HEK293 (cell line): ENCODE results near the gene CDK12.

Experiments used
- CTCF ChIA-PET: fragments of 350-600 bp; formaldehyde crosslinking; extraction: SDS; loops from one replicate; lab custom pipeline; 2021; ENCODE audit warnings: antibody characterized with exemption; lab: Yijun Ruan, JAX
- POLR2A ChIA-PET: fragments of 300-600 bp; formaldehyde crosslinking; extraction: SDS; loops from one replicate; lab custom pipeline; 2020; ENCODE audit warnings: antibody characterized with exemption, inconsistent platforms; lab: Yijun Ruan, JAX
- H3K27ac ChIP-seq: fragments of 200-500 bp; sonication (Bioruptor generic); 2 replicates; pipeline ENCODE4 v1.5.1; 2014; ENCODE audit warnings: low read depth, low read length, control low read depth, inconsistent platforms; ENCODE audit errors: extremely low read depth
- H3K36me3 ChIP-seq, 2 experiments: fragments of 200-500 bp in 1 of 2; sonication (Bioruptor generic) in 1 of 2; 1 replicate in 1 of 2; 2 replicates in 1 of 2; pipeline ENCODE4 v1.5.1; 2014 to 2017; ENCODE audit warnings: inconsistent platforms in 2 of 2, low read length in 2 of 2; ENCODE audit not compliant: control insufficient read depth in 2 of 2, insufficient read depth in 1 of 2
- H3K4me1 ChIP-seq: fragments of 200-500 bp; sonication (Bioruptor generic); 2 replicates; pipeline ENCODE4 v1.5.1; 2014; ENCODE audit warnings: mild to moderate bottlenecking, low read length, inconsistent platforms; ENCODE audit not compliant: control insufficient read depth, insufficient read depth
- H3K4me3 ChIP-seq: 2 replicates; pipeline ENCODE4 v1.5.1; 2011; ENCODE audit warnings: low read depth, mild to moderate bottlenecking, control low read depth, low read length, moderate library complexity
- H3K9me3 ChIP-seq: fragments of 200-500 bp; sonication (Bioruptor generic); 2 replicates; pipeline ENCODE4 v1.5.1; 2014; ENCODE audit warnings: low read depth, low read length, inconsistent platforms; ENCODE audit not compliant: control insufficient read depth, insufficient read depth
- HOXD13 ChIP-seq: sonication (generic); formaldehyde crosslinking; IDR thresholded peaks from 2 replicates; pipeline ENCODE4 v1.8.0; 2022; ENCODE audit warnings: missing genetic modification reagents, borderline replicate concordance
- KLF10 ChIP-seq: fragments of 450-650 bp; IDR thresholded peaks from 2 replicates; pipeline ENCODE4 v1.5.1; 2018; ENCODE audit warnings: missing biosample characterization, mild to moderate bottlenecking, missing genetic modification characterization
- PRDM1 ChIP-seq: fragments of 450-650 bp; formaldehyde crosslinking; IDR thresholded peaks from 2 replicates; pipeline ENCODE4; 2016; ENCODE audit warnings: missing biosample characterization, missing genetic modification characterization
- PRDM6 ChIP-seq: fragments of 450-650 bp; formaldehyde crosslinking; IDR thresholded peaks from 2 replicates; pipeline ENCODE4 v1.5.1; 2017; ENCODE audit warnings: missing biosample characterization, missing genetic modification characterization
- SALL2 ChIP-seq: fragments of 450-650 bp; formaldehyde crosslinking; IDR thresholded peaks from 2 replicates; pipeline ENCODE4 v1.5.0; 2017; ENCODE audit warnings: missing biosample characterization, mild to moderate bottlenecking, missing genetic modification characterization, borderline replicate concordance
- SP7 ChIP-seq: fragments of 450-650 bp; formaldehyde crosslinking; IDR thresholded peaks from 2 replicates; pipeline ENCODE4 v1.5.1; 2016; ENCODE audit warnings: missing biosample characterization, missing genetic modification characterization
- TRIM28 ChIP-seq: IDR thresholded peaks from 2 replicates; pipeline ENCODE4 v1.6.1; 2011; ENCODE audit warnings: low read length, control low read depth, borderline replicate concordance
- YY2 ChIP-seq: fragments of 450-650 bp; formaldehyde crosslinking; IDR thresholded peaks from 2 replicates; pipeline ENCODE4 v1.5.1; 2016; ENCODE audit warnings: missing biosample characterization, missing genetic modification characterization
- ZBTB20 ChIP-seq: fragments of 450-650 bp; formaldehyde crosslinking; IDR thresholded peaks from 2 replicates; pipeline ENCODE4 v1.5.1; 2016; ENCODE audit warnings: missing biosample characterization, missing genetic modification characterization
- ZBTB21 ChIP-seq: fragments of 450-650 bp; formaldehyde crosslinking; IDR thresholded peaks from 2 replicates; pipeline ENCODE4 v1.5.1; 2017; ENCODE audit warnings: missing biosample characterization, missing genetic modification characterization
- ZFHX2 ChIP-seq: fragments of 450-650 bp; formaldehyde crosslinking; conservative IDR thresholded peaks from 2 replicates; pipeline ENCODE4 v1.5.1; 2016; ENCODE audit warnings: missing biosample characterization, missing genetic modification characterization
- ZNF112 ChIP-seq: fragments of 450-650 bp; formaldehyde crosslinking; IDR thresholded peaks from 2 replicates; pipeline ENCODE4 v1.5.0; 2017; ENCODE audit warnings: missing biosample characterization, missing genetic modification characterization
- ZNF138 ChIP-seq: fragments of 450-650 bp; formaldehyde crosslinking; IDR thresholded peaks from 2 replicates; pipeline ENCODE4 v1.5.1; 2016; ENCODE audit warnings: missing biosample characterization, missing genetic modification characterization, borderline replicate concordance
- ZNF140 ChIP-seq: fragments of 450-650 bp; formaldehyde crosslinking; IDR thresholded peaks from 2 replicates; pipeline ENCODE4 v1.5.1; 2016; ENCODE audit warnings: missing biosample characterization, missing genetic modification characterization
- ZNF169 ChIP-seq: fragments of 450-650 bp; formaldehyde crosslinking; IDR thresholded peaks from 2 replicates; pipeline ENCODE4 v1.5.1; 2016; ENCODE audit warnings: missing biosample characterization, missing genetic modification characterization
- ZNF174 ChIP-seq: fragments of 450-650 bp; formaldehyde crosslinking; IDR thresholded peaks from 2 replicates; pipeline ENCODE4 v1.5.0; 2017; ENCODE audit warnings: missing biosample characterization, mild to moderate bottlenecking, missing genetic modification characterization
- ZNF221 ChIP-seq: fragments of 450-650 bp; formaldehyde crosslinking; IDR thresholded peaks from 2 replicates; pipeline ENCODE4 v1.5.1; 2017; ENCODE audit warnings: missing biosample characterization, missing genetic modification characterization, borderline replicate concordance
- ZNF335 ChIP-seq: fragments of 450-650 bp; formaldehyde crosslinking; conservative IDR thresholded peaks from 2 replicates; pipeline ENCODE4 v1.5.1; 2016; ENCODE audit warnings: missing biosample characterization, missing genetic modification characterization
- ZNF341 ChIP-seq: fragments of 450-650 bp; formaldehyde crosslinking; IDR thresholded peaks from 2 replicates; pipeline ENCODE4; 2016; ENCODE audit warnings: low read depth, missing biosample characterization, missing genetic modification characterization
- ZNF362 ChIP-seq: fragments of 450-650 bp; formaldehyde crosslinking; IDR thresholded peaks from 2 replicates; pipeline ENCODE4 v1.5.1; 2016; ENCODE audit warnings: missing biosample characterization, missing genetic modification characterization
- ZNF404 ChIP-seq: fragments of 450-650 bp; formaldehyde crosslinking; IDR thresholded peaks from 2 replicates; pipeline ENCODE4 v1.5.1; 2017; ENCODE audit warnings: missing biosample characterization, missing genetic modification characterization
- ZNF513 ChIP-seq: fragments of 450-650 bp; IDR thresholded peaks from 2 replicates; pipeline ENCODE4 v1.5.1; 2018; ENCODE audit warnings: missing biosample characterization, missing genetic modification characterization
- ZNF549 ChIP-seq: fragments of 450-650 bp; IDR thresholded peaks from 2 replicates; pipeline ENCODE4 v1.5.1; 2018; ENCODE audit warnings: missing biosample characterization, missing genetic modification characterization, mild to moderate bottlenecking, inconsistent platforms, moderate library complexity
- ZNF610 ChIP-seq: fragments of 450-650 bp; formaldehyde crosslinking; IDR thresholded peaks from 2 replicates; pipeline ENCODE4 v1.5.1; 2016; ENCODE audit warnings: missing biosample characterization, missing genetic modification characterization, borderline replicate concordance
- ZNF658 ChIP-seq: fragments of 450-650 bp; formaldehyde crosslinking; IDR thresholded peaks from 2 replicates; pipeline ENCODE4; 2016; ENCODE audit warnings: missing biosample characterization, missing genetic modification characterization
- TF ChIP-seq, protein P1 (sequence below): fragments of 450-650 bp; formaldehyde crosslinking; IDR thresholded peaks from 2 replicates; pipeline ENCODE4 v1.5.1; 2017; ENCODE audit warnings: missing biosample characterization, missing genetic modification characterization
- TF ChIP-seq, protein P2 (sequence below): fragments of 450-650 bp; formaldehyde crosslinking; IDR thresholded peaks from 2 replicates; pipeline ENCODE4 v1.5.1; 2016; ENCODE audit warnings: missing biosample characterization, missing genetic modification characterization
- TF ChIP-seq, protein P3 (sequence below): fragments of 450-650 bp; formaldehyde crosslinking; IDR thresholded peaks from 2 replicates; pipeline ENCODE4 v1.5.0; 2017; ENCODE audit warnings: missing biosample characterization, missing genetic modification characterization, borderline replicate concordance

CDK12 gene

GRCh38 chr17:39581071-39581758 is 119.9 kb downstream of the CDK12 start:
- ChIA-PET POLR2A (interaction anchor here (0.7 kb wide), 2 partner anchors 32 to 381 kb away, joined by 3 to 11 read pairs; partner anchors contain the start of gene RPL19), CTCF (interaction anchor here (1.7 kb wide), 1 partner anchor 40 kb away, joined by 6 read pairs; no protein-coding TSS in a partner anchor)
- TF ChIP-seq ZFHX2 (tag by site-specific recombination) (no peak), ZNF169 (tag by site-specific recombination) (no peak), HOXD13 (no peak), ZNF140 (tag by site-specific recombination) (no peak), ZNF513 (no peak), ZNF610 (tag by site-specific recombination) (no peak), ZNF549 (tag by site-specific recombination) (no peak), PRDM6 (tag by site-specific recombination) (no peak), SALL2 (no peak), ZNF174 (tag by site-specific recombination) (no peak), PRDM1 (tag by site-specific recombination) (no peak), ZNF335 (tag by site-specific recombination) (no peak), ZNF221 (tag by site-specific recombination) (no peak)
- TF ChIP-seq, protein P1, sequence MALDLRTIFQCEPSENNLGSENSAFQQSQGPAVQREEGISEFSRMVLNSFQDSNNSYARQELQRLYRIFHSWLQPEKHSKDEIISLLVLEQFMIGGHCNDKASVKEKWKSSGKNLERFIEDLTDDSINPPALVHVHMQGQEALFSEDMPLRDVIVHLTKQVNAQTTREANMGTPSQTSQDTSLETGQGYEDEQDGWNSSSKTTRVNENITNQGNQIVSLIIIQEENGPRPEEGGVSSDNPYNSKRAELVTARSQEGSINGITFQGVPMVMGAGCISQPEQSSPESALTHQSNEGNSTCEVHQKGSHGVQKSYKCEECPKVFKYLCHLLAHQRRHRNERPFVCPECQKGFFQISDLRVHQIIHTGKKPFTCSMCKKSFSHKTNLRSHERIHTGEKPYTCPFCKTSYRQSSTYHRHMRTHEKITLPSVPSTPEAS = no peak
- TF ChIP-seq, protein P2, sequence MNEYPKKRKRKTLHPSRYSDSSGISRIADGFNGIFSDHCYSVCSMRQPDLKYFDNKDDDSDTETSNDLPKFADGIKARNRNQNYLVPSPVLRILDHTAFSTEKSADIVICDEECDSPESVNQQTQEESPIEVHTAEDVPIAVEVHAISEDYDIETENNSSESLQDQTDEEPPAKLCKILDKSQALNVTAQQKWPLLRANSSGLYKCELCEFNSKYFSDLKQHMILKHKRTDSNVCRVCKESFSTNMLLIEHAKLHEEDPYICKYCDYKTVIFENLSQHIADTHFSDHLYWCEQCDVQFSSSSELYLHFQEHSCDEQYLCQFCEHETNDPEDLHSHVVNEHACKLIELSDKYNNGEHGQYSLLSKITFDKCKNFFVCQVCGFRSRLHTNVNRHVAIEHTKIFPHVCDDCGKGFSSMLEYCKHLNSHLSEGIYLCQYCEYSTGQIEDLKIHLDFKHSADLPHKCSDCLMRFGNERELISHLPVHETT (tag by site-specific recombination) = no peak
- TF ChIP-seq, protein P3, sequence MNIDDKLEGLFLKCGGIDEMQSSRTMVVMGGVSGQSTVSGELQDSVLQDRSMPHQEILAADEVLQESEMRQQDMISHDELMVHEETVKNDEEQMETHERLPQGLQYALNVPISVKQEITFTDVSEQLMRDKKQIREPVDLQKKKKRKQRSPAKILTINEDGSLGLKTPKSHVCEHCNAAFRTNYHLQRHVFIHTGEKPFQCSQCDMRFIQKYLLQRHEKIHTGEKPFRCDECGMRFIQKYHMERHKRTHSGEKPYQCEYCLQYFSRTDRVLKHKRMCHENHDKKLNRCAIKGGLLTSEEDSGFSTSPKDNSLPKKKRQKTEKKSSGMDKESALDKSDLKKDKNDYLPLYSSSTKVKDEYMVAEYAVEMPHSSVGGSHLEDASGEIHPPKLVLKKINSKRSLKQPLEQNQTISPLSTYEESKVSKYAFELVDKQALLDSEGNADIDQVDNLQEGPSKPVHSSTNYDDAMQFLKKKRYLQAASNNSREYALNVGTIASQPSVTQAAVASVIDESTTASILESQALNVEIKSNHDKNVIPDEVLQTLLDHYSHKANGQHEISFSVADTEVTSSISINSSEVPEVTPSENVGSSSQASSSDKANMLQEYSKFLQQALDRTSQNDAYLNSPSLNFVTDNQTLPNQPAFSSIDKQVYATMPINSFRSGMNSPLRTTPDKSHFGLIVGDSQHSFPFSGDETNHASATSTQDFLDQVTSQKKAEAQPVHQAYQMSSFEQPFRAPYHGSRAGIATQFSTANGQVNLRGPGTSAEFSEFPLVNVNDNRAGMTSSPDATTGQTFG (tag by site-specific recombination) = no peak
- H3K4me1 ChIP-seq = no peaks in the 10 kb centered on the region
- no peak overlapping the region for H3K27ac ChIP-seq
- H3K9me3 ChIP-seq = no peaks in the 10 kb centered on the region
- no peak overlapping the region for H3K4me3 ChIP-seq
- no peaks in the 10 kb centered on the region for H3K36me3 ChIP-seq

DNA sequence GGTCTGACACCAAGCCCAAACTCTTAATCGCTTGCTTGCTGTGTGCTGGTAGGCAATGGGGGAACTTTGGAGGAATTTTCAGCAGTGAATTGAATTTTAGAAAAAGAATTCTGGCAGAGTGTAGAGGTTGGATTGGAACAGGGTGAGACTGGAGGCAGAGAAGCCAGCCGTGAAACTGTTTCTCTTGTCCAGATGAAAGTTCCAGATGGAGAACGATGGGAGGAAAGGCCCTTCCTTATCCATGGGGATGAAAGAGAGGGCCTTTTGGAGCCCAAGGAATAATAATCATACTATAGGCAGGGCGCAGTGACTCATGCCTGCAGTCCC is 120.4 kb downstream of the CDK12 start:
- POLR2A ChIA-PET = no interaction called here
- TF ChIP-seq YY2 (tag by site-specific recombination) (no peak), ZNF341 (no peak), ZNF138 (no peak), ZNF362 (tag by site-specific recombination) (no peak), KLF10 (no peak), ZNF658 (tag by site-specific recombination) (no peak), ZBTB21 (tag by site-specific recombination) (no peak), TRIM28 (no peak), ZNF404 (tag by site-specific recombination) (no peak), ZBTB20 (tag by site-specific recombination) (no peak), ZNF112 (no peak), SP7 (no peak)

More for the DNA sequence above, 120.4 kb downstream of the CDK12 start:
- no peak overlapping the region for H3K4me3 ChIP-seq
- H3K9me3 ChIP-seq = no peaks in the 10 kb centered on the region
- CTCF ChIA-PET = no interaction called here
- H3K36me3 ChIP-seq = no peaks in the 10 kb centered on the region
- H3K4me1 ChIP-seq = no peaks in the 10 kb centered on the region
- no peak overlapping the region for H3K27ac ChIP-seq
